DLD1 (cell line): ENCODE measurements around the gene EIF5A2.
"Not testable (repeated sequence)": the region's sequence is repeated elsewhere in the genome, so short reads cannot be mapped to it uniquely, and the experiment has no call there.

Experiments used
- in situ Hi-C: cut with HindIII; loops from 2 replicates; pipeline ENCODE4 v1.10.0; 2017; ENCODE audit warnings: low sequenced_read_pairs

EIF5A2 gene

DNA sequence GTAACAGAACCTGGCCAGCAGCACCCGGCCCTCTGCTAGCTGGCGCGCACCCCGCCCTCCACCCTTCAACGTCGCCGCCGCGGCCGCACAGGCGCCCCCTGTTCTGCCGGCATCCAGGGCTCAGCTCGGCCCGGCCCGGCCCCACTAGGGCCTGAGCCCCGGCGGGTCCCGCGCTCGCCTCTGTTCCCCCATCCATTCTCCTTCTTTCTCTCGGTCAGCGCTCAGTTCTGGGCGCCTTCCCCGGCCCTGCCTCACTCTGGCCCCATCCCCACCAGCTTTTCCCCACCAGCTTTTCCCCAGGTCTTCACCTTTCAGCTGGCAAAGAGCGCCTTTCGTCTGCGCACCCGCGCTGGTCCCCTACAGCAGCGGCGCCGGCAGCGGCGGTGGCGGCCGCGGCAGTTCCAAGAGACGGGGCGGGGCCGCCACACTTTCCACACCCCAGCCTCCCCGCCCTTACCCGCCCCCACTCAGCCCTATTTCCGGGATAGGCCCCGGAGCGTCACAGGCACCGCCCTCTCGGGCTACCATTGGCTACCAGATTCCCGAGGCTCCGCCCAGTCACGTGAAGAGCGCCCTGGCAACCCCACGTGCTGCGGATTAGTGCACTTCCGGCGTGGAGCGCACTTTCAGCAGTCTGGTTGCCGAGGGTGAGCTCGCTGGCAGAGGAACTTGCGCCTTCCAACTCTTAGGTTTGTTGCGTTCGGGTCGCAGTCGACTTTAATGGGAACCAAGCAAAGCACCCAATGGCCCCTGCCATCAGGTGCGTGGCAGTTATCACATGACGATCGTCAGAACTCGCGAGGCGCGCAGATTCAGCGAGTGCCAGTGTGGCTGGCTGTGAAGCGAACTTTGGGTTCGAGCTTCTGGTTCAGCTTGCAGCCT is at the start of gene EIF5A2:
Gene EIF5A2 (minus strand): TSS at position 403 of the 882 bp plus-strand sequence. CDS start 831 bp downstream, outside the sequence.
- in situ Hi-C loops: no loop called here

DNA sequence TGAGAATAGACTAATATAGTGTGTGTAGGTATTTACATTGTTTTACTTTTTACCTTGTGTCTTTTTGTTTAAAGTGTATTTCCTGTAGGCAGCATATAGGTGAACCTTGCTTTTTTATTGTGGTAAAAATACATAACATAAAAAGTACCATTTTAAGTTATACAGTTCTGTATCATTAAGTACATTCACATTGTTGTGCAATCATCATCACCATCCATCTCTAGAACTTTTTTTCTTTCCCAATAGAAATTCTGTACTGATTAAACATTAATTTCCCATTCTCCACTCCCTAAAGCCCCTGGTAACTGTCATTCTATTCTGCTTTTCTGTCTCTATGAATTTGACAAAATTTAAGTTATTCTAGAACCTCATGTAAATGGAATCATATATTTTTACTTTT is 48.2 kb upstream of the EIF5A2 start:
- in situ Hi-C loops: loop anchor here (25.0 kb wide), 1 partner anchor 631 kb away; no protein-coding TSS in a partner anchor

GRCh38 chr3:170953736-170954135 is 45.3 kb upstream of the EIF5A2 start:
- in situ Hi-C loops: loop anchor here (25.0 kb wide), 1 partner anchor 634 kb away; no protein-coding TSS in a partner anchor

- in situ Hi-C loops: loop anchor here (25.0 kb wide), 1 partner anchor 634 kb away; no protein-coding TSS in a partner anchor
Measured at GRCh38 chr3:170953229-170953628, 44.8 kb upstream of the EIF5A2 start.

DNA sequence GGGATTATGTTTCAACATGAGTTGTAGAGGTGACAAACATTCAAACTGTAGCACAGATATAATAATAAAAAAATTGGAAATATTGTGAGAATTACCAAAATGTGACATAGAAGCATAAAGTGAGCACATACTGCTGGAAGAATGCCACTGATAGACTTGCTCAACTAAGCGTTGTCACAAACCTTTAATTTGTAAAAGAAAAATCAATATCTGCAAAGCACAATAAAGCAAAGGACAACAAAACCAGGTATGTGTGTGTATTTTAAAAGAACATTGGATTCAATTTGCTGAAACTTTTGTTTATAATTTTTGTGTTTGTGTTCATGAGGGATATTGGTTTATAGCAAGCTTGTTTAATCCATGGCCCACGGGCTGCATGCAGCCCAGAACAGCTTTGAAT is 40.8 kb upstream of the EIF5A2 start:
- in situ Hi-C loops: no loop called here

DNA sequence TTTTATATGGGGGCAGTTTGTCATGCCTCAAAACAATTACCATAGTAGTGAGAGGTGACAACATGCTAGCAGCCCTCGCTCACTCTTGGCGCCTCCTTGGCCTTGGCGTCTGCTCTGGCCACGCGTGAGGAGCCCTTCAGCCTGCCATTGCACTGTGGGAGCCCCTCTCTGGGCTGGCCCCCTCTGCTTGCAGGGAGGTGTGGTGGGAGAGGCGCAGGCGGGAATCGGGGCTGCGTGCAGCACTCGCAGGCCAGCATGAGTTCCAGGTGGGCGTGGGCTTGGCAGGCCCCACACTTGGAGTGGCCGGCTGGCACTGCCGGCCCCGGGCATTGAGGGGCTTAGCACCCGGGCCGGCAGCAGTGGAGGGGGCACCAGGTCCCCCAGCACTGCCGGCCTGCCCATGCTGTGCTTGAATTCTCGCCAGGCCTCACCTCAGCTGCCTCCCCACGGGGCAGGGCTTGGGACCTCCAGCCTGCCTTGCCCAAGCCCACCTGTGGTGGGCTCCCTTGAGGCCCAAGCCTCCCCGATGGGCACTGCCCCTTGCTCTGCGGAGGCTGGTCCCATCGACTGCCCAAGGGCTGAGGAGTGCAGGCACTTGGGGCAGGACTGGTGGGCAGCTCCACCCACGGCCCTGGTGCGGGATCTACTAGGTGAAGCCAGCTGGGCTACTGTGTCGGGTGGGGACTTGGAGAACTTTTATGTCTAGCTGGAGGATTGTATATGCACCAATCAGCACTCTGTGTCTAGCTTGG is 38.8 kb upstream of the EIF5A2 start:
- in situ Hi-C loops: no loop called here

- in situ Hi-C loops: no loop called here
Measured at GRCh38 chr3:170942011-170942410, 33.6 kb upstream of the EIF5A2 start.

- in situ Hi-C loops: no loop called here
Measured at GRCh38 chr3:170941551-170941950, 33.1 kb upstream of the EIF5A2 start.

GRCh38 chr3:170933039-170933438 is 24.6 kb upstream of the EIF5A2 start:
- in situ Hi-C loops: not testable (repeated sequence)

DNA sequence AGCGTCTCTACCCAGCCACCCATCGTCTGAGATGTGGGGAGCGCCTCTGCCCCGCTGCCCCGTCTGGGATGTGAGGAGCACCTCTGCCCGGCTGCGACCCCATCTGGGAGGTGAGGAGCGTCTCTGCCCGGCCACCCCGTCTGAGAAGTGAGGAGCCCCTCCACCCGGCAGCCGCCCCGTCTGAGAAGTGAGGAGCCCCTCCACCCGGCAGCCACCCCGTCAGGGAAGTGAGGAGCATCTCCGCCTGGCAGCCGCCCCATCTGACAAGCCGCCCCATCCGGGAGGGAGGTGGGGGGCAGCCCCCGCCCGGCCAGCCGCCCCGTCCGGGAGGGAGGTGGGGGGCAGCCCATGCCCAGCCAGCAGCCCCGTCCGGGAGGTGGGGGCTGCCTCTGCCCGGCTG is 15.1 kb upstream of the EIF5A2 start:
- in situ Hi-C loops: not testable (repeated sequence)

GRCh38 chr3:170918715-170919114 is 10.3 kb upstream of the EIF5A2 start:
- in situ Hi-C loops: no loop called here

DNA sequence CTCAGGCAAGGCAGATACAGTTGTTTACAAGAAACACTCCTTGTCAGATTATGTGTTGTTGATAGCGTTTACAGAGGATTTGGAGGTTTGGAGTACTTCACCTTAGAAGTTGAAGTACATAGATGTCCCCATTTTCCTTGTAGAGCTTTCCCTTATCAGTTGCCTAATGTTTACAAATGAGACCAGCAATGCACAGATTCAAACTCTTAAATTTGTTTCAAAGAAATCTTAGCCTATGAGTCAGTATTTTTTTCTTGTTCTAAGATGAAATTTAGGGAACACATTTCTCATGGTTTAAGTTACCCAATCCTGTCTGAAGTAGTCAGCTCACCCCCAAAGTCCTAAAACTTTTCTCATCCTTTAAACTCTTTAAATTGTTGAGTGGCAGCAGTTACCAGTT is 6.3 kb upstream of the EIF5A2 start:
- in situ Hi-C loops: no loop called here

GRCh38 chr3:170914212-170914611 is 5.8 kb upstream of the EIF5A2 start:
- in situ Hi-C loops: no loop called here

- in situ Hi-C loops: no loop called here
Measured at GRCh38 chr3:170911051-170911450, 2.6 kb upstream of the EIF5A2 start.

GRCh38 chr3:170910542-170910941 is 2.1 kb upstream of the EIF5A2 start:
- in situ Hi-C loops: no loop called here

DNA sequence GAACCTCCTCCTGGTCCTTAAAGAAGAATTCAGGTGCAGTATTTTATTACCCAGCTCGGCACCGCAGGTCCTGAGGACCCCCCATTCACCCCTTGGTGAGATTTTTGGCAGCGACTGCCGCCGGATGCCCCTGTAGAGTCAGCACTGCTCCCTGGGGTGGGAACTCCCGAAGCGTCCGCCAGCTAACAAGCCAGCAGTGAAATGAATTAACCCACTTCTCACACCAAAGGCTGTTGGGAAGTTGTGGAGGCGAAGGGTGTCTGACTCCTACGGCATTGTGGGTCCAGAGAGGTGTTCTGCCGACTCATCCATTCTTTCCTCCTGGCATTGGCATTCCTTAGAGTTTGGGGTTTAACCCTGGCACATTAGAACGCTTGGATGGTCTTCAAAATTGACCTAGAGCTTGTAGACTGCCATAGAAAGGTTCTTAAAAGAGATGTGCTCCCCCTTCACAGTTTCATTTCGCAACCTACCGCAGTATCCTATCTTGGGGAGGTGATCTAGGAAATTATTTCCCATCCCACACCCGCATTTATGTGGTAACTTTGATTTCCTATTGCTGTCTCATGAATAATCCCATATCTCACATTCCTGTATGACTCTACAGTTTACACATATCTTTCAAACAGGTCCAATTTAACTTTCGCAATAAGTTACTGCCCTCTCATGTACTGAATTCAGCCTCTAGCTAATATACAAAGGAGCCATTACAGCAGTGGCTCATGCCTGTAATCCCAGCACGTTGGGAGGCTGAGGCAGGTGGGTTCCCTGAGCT is 879 bp upstream of the EIF5A2 start:
- in situ Hi-C loops: no loop called here

DNA sequence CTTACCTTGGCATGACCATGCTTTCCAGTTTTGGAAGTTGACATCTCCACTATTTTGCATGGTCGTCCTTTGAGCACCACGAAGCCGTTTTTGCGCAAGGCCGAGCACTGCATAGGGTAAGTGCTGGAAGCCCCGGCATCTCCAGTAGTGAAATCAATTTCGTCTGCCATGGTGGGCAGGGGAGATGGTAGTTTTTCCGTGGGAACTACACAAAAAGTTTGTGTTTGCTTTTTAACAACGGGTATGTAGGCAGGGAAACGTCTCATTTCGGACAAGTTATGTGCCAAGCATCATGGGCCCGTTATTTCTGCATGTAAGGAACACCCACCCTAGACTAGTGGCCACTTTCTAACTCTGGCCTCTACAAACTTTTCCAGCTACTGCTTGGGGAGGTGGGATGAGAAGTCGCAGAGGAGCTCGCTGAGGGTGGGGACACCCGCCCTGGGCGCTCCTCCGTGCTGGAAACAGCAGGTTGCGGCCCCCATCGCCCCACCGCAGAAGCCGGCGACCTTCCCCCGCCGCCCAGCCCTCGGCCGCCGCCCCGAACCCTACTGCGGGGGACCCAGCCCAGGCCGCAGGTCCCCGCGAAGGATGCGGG is 701 bp downstream of the EIF5A2 start:
- in situ Hi-C loops: no loop called here

GRCh38 chr3:170905862-170906261 is 2.6 kb downstream of the EIF5A2 start:
- in situ Hi-C loops: no loop called here

DNA sequence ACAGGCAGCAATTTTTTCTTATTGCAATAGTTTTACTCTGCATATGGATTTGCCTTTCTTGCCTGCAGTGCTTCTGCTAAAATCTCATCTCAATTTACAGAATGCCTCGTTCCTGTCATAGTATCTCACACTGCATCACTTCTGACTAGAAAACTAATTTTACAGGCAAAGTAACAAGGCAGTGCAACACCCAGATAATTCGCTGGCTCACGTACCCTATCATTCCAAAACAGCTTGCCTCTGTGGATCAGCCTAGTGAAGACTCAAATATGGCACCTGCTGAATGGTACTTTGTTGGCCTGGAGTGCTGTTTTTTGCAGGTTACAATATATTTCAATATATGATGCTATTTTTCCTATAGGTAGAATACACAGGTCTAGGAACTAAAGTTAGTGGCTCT is 5.3 kb downstream of the EIF5A2 start:
- in situ Hi-C loops: no loop called here

DNA sequence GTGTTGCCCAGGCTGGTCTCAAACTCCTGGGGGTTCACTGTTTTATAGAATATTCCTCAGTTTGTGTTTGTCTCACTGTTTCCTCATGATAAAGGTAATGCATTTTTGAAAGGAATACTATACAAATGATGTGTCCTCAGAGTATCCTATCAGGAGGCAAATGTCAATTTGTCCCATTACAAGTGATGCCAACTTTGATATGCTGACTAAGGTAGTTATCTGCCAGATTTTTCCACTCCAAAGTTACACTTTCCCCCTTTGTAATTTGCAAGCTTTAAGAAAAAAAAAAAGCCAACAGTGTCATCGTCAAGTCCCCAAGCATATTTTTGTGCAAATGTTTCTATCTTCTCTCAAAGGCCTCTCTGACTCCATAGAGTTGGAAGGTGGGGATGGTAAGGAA is 9.0 kb downstream of the EIF5A2 start:
- in situ Hi-C loops: no loop called here

DNA sequence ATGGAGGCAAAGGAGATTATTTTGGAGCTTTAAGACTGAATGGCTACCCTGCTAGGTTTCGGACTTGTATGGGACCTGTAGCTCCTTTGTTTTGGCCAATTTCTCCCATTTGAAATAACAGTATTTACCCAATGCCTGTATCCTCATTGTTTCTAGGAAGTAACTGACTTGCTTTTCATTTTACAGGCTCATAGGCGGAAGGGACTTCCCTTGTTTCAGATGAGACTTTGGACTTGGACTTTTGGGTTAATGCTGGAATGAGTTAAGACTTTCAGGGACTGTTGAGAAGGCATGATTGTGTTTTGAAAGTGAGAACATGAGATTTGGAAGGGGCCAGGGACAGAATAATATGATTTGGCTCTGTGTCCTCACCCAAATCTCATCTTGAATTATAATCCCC is 10.5 kb downstream of the EIF5A2 start:
- in situ Hi-C loops: no loop called here
